Duodenal mucosa (tissue), 2 donors: ENCODE data around the gene SH3PXD2A.
"Not testable (repeated sequence)": the region's sequence is repeated elsewhere in the genome, so short reads cannot be mapped to it uniquely, and the experiment has no call there.

Source experiments
- H3K27ac ChIP-seq: one replicate; pipeline ENCODE4 v1.7.0; 2013; ENCODE audit warnings: low read depth, low read length
- H3K27me3 ChIP-seq, 2 donors: one replicate each; pipeline ENCODE4 v1.7.0; 2013; ENCODE audit warnings: low read length in 2 of 2, control low read depth in 1 of 2; ENCODE audit not compliant: insufficient read depth in 2 of 2, control insufficient read depth in 1 of 2
- H3K36me3 ChIP-seq, 2 donors: one replicate each; pipeline ENCODE4 v1.7.0; 2013; ENCODE audit warnings: low read length in 2 of 2, control low read depth in 1 of 2; ENCODE audit not compliant: insufficient read depth in 2 of 2, control insufficient read depth in 1 of 2
- H3K4me1 ChIP-seq, 2 donors: one replicate each; pipeline ENCODE4 v1.7.0; 2013; ENCODE audit warnings: low read length in 2 of 2, control low read depth in 1 of 2; ENCODE audit not compliant: insufficient read depth in 2 of 2, control insufficient read depth in 1 of 2
- H3K4me3 ChIP-seq, 2 donors: one replicate each; pipeline ENCODE4 v1.7.0; 2013; ENCODE audit warnings: low read length in 2 of 2, low read depth in 1 of 2
- H3K9ac ChIP-seq, 2 donors: one replicate each; pipeline ENCODE4 v1.7.0; 2013; ENCODE audit warnings: low read length in 2 of 2, low read depth in 1 of 2
- H3K9me3 ChIP-seq, 2 donors: one replicate each; pipeline ENCODE4 v1.7.0; 2013; ENCODE audit warnings: low read length in 2 of 2, control low read depth in 1 of 2; ENCODE audit not compliant: control insufficient read depth in 1 of 2

SH3PXD2A gene

GRCh38 chr10:103613616-103614015, 241.8 kb downstream of the SH3PXD2A start:
- Histone ChIP-seq H3K9ac (no peak overlapping the region), H3K27ac (no peak overlapping the region), H3K27me3 (no peaks in the 10 kb centered on the region), H3K4me3 (no peak overlapping the region), H3K4me1 (peaks cover 25 to 26% of the 10 kb centered on the region in 2 donors), H3K36me3 (peaks cover 17 to 43% of the 10 kb centered on the region in 2 donors), H3K9me3 (no peaks in the 10 kb centered on the region)

- H3K27me3 ChIP-seq = no peaks in the 10 kb centered on the region
- H3K9ac ChIP-seq = no peak overlapping the region
- H3K27ac ChIP-seq = no peak overlapping the region
- H3K9me3 ChIP-seq = no peaks in the 10 kb centered on the region
- peaks cover 23 to 25% of the 10 kb centered on the region in 2 donors for H3K4me1 ChIP-seq
- H3K36me3 ChIP-seq = peaks cover 17 to 43% of the 10 kb centered on the region in 2 donors
- no peak overlapping the region for H3K4me3 ChIP-seq
Measured at GRCh38 chr10:103612462-103613365, 242.7 kb downstream of the SH3PXD2A start.

GRCh38 chr10:103610921-103611511, 244.4 kb downstream of the SH3PXD2A start:
- Histone ChIP-seq H3K36me3 (peaks cover 14 to 33% of the 10 kb centered on the region in 2 donors), H3K27ac (no peak overlapping the region), H3K9ac (no peak overlapping the region), H3K27me3 (no peaks in the 10 kb centered on the region), H3K9me3 (no peaks in the 10 kb centered on the region), H3K4me3 (no peak overlapping the region), H3K4me1 (peaks cover 8 to 15% of the 10 kb centered on the region in 2 donors)

GRCh38 chr10:103610083-103610472, 245.3 kb downstream of the SH3PXD2A start:
- Histone ChIP-seq H3K27me3 (no peaks in the 10 kb centered on the region), H3K9ac (no peak overlapping the region), H3K4me3 (no peak overlapping the region), H3K9me3 (no peaks in the 10 kb centered on the region), H3K36me3 (peaks cover 14 to 36% of the 10 kb centered on the region in 2 donors), H3K4me1 (peaks cover 6 to 15% of the 10 kb centered on the region in 2 donors), H3K27ac (no peak overlapping the region)

- Histone ChIP-seq H3K36me3 (peaks cover 14 to 43% of the 10 kb centered on the region in 2 donors), H3K4me1 (peaks cover 0 to 11% of the 10 kb centered on the region in 2 donors), H3K27ac (no peak overlapping the region), H3K9me3 (no peaks in the 10 kb centered on the region), H3K4me3 (no peak overlapping the region), H3K9ac (no peak overlapping the region), H3K27me3 (no peaks in the 10 kb centered on the region)
Measured at GRCh38 chr10:103609231-103610082, 245.9 kb downstream of the SH3PXD2A start.

GRCh38 chr10:103608056-103608455, 247.3 kb downstream of the SH3PXD2A start:
- H3K27ac ChIP-seq, H3K9ac ChIP-seq, H3K4me3 ChIP-seq, H3K27me3 ChIP-seq, H3K9me3 ChIP-seq: not testable (repeated sequence)
- H3K4me1 ChIP-seq = peaks cover 0 to 10% of the 10 kb centered on the region in 2 donors
- peaks cover 15 to 46% of the 10 kb centered on the region in 2 donors for H3K36me3 ChIP-seq

GRCh38 chr10:103607051-103607450, 248.3 kb downstream of the SH3PXD2A start:
- peaks cover 17 to 47% of the 10 kb centered on the region in 2 donors for H3K36me3 ChIP-seq

GRCh38 chr10:103606097-103606438, 249.3 kb downstream of the SH3PXD2A start:
- H3K9ac ChIP-seq, H3K4me1 ChIP-seq, H3K4me3 ChIP-seq, H3K27ac ChIP-seq, H3K9me3 ChIP-seq, H3K27me3 ChIP-seq: not testable (repeated sequence)
- peaks cover 14 to 45% of the 10 kb centered on the region in 2 donors for H3K36me3 ChIP-seq

More at GRCh38 chr10:103607051-103607450, 248.3 kb downstream of the SH3PXD2A start:
- not testable (repeated sequence) for H3K4me3 ChIP-seq, H3K27ac ChIP-seq, H3K9ac ChIP-seq, H3K9me3 ChIP-seq, H3K27me3 ChIP-seq, H3K4me1 ChIP-seq

- Histone ChIP-seq H3K27ac (no peak overlapping the region), H3K4me1 (peaks cover 0 to 5% of the 10 kb centered on the region in 2 donors), H3K36me3 (peaks cover 14 to 40% of the 10 kb centered on the region in 2 donors), H3K9ac (no peak overlapping the region), H3K4me3 (no peak overlapping the region), H3K27me3 (no peaks in the 10 kb centered on the region), H3K9me3 (no peaks in the 10 kb centered on the region)
Measured at GRCh38 chr10:103605359-103606096, 249.8 kb downstream of the SH3PXD2A start.
